Parathyroid adenoma (tissue), 2 donors: ENCODE measurements around the gene IFT43.
A peak's percentile ranks its signal among the peaks of the same experiment; 100 is the strongest.

Experiments used
- H2AFZ ChIP-seq: fragments of 300-600 bp; sonication (generic); one replicate; pipeline ENCODE4 v1.7.0; 2017; ENCODE audit warnings: antibody characterized with exemption, mild to moderate bottlenecking
- H3K27ac ChIP-seq: fragments of 300-600 bp; sonication (generic); one replicate; pipeline ENCODE4 v1.7.0; 2017
- H3K27me3 ChIP-seq: fragments of 300-600 bp; sonication (generic); one replicate; pipeline ENCODE4 v1.7.0; 2017; ENCODE audit warnings: low read length; ENCODE audit not compliant: control insufficient read depth, insufficient read depth
- H3K36me3 ChIP-seq: fragments of 300-600 bp; sonication (generic); one replicate; pipeline ENCODE4 v1.7.0; 2017; ENCODE audit warnings: low read length; ENCODE audit not compliant: control insufficient read depth, insufficient read depth
- H3K4me1 ChIP-seq: fragments of 300-600 bp; sonication (generic); one replicate; pipeline ENCODE4 v1.7.0; 2017; ENCODE audit warnings: control low read depth
- H3K4me2 ChIP-seq: fragments of 300-600 bp; sonication (generic); one replicate; pipeline ENCODE4 v1.7.0; 2017; ENCODE audit warnings: low read length
- H3K4me3 ChIP-seq: fragments of 300-600 bp; sonication (generic); one replicate; pipeline ENCODE4 v1.7.0; 2017; ENCODE audit warnings: low read depth, low read length
- H3K79me2 ChIP-seq: fragments of 300-600 bp; sonication (generic); one replicate; pipeline ENCODE4 v1.7.0; 2017; ENCODE audit warnings: control low read depth
- H3K9ac ChIP-seq: fragments of 300-600 bp; sonication (generic); one replicate; pipeline ENCODE4 v1.7.0; 2017; ENCODE audit warnings: mild to moderate bottlenecking
- H3K9me3 ChIP-seq: fragments of 300-600 bp; sonication (generic); one replicate; pipeline ENCODE4 v1.7.0; 2017; ENCODE audit warnings: low read length; ENCODE audit not compliant: control insufficient read depth
- TF ChIP-seq, protein P1 (sequence below): fragments of 300-600 bp; sonication (generic); IDR thresholded peaks from one replicate; pipeline ENCODE4 v1.7.0; 2017; ENCODE audit warnings: antibody characterized with exemption, mild to moderate bottlenecking
- donor health status: primary hyperparathyroidism.

Gene IFT43

GRCh38 chr14:75986439-75986765 lies 839 bp downstream of the IFT43 start:
- Histone ChIP-seq H3K36me3 (no peaks in the 10 kb centered on the region), H3K4me3 (peak overlapping the region; percentile 92), H3K27me3 (no peaks in the 10 kb centered on the region), H3K9ac (no peak overlapping the region), H3K4me2 (peak overlapping the region; percentile 91), H3K79me2 (peaks cover 11% of the 10 kb centered on the region), H3K4me1 (peaks cover 19% of the 10 kb centered on the region), H3K9me3 (no peaks in the 10 kb centered on the region), H3K27ac (peak overlapping the region; percentile 59), H2AFZ (no peak overlapping the region)
- TF ChIP-seq, protein P1, sequence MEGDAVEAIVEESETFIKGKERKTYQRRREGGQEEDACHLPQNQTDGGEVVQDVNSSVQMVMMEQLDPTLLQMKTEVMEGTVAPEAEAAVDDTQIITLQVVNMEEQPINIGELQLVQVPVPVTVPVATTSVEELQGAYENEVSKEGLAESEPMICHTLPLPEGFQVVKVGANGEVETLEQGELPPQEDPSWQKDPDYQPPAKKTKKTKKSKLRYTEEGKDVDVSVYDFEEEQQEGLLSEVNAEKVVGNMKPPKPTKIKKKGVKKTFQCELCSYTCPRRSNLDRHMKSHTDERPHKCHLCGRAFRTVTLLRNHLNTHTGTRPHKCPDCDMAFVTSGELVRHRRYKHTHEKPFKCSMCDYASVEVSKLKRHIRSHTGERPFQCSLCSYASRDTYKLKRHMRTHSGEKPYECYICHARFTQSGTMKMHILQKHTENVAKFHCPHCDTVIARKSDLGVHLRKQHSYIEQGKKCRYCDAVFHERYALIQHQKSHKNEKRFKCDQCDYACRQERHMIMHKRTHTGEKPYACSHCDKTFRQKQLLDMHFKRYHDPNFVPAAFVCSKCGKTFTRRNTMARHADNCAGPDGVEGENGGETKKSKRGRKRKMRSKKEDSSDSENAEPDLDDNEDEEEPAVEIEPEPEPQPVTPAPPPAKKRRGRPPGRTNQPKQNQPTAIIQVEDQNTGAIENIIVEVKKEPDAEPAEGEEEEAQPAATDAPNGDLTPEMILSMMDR: no peak

GRCh38 chr14:75987201-75987970 lies 1.8 kb downstream of the IFT43 start:
- peaks cover 19% of the 10 kb centered on the region for H3K4me1 ChIP-seq
- no peak overlapping the region for H3K4me3 ChIP-seq
- H3K27me3 ChIP-seq: no peaks in the 10 kb centered on the region
- no peak overlapping the region for H3K4me2 ChIP-seq
- no peak overlapping the region for H2AFZ ChIP-seq
- H3K27ac ChIP-seq: no peak overlapping the region
- TF ChIP-seq, protein P1: no peak
- H3K9ac ChIP-seq: no peak overlapping the region
- peaks cover 11% of the 10 kb centered on the region for H3K79me2 ChIP-seq
- no peaks in the 10 kb centered on the region for H3K9me3 ChIP-seq
- no peaks in the 10 kb centered on the region for H3K36me3 ChIP-seq

GRCh38 chr14:75989134-75989533 lies 3.6 kb downstream of the IFT43 start:
- H3K79me2 ChIP-seq: peaks cover 14% of the 10 kb centered on the region
- TF ChIP-seq, protein P1: no peak
- no peaks in the 10 kb centered on the region for H3K27me3 ChIP-seq
- H3K9me3 ChIP-seq: no peaks in the 10 kb centered on the region
- H3K4me1 ChIP-seq: peaks cover 16% of the 10 kb centered on the region
- H3K9ac ChIP-seq: no peak overlapping the region
- H3K36me3 ChIP-seq: no peaks in the 10 kb centered on the region
- peak overlapping the region; percentile 73 for H3K27ac ChIP-seq
- H2AFZ ChIP-seq: no peak overlapping the region
- H3K4me2 ChIP-seq: no peak overlapping the region
- H3K4me3 ChIP-seq: no peak overlapping the region

DNA sequence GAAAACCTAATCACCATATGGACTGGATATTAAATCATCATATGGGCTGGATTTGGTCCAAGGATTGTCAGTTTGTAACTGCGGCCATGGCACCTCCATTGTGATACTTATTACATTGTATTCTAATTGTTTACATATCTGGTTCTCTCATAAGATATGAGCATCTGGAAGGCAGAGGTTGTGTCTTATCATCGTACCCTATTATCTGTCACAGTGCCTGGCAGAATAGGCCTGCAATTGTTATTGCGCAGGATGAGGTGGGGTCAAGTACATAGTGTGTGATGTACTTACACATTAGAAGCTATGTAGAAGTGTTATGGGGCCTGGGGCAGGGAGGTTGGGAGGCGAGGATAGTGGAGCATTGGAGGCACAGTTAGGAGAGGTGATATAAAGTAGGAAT lies 4.7 kb downstream of the IFT43 start:
- H3K27ac ChIP-seq: peak overlapping the region; percentile 73
- peaks cover 5% of the 10 kb centered on the region for H3K4me1 ChIP-seq
- no peak overlapping the region for H3K4me2 ChIP-seq
- H2AFZ ChIP-seq: no peak overlapping the region
- no peak overlapping the region for H3K9ac ChIP-seq
- no peaks in the 10 kb centered on the region for H3K36me3 ChIP-seq
- TF ChIP-seq, protein P1: no peak
- H3K4me3 ChIP-seq: no peak overlapping the region
- no peaks in the 10 kb centered on the region for H3K27me3 ChIP-seq
- no peaks in the 10 kb centered on the region for H3K9me3 ChIP-seq
- peaks cover 22% of the 10 kb centered on the region for H3K79me2 ChIP-seq

DNA sequence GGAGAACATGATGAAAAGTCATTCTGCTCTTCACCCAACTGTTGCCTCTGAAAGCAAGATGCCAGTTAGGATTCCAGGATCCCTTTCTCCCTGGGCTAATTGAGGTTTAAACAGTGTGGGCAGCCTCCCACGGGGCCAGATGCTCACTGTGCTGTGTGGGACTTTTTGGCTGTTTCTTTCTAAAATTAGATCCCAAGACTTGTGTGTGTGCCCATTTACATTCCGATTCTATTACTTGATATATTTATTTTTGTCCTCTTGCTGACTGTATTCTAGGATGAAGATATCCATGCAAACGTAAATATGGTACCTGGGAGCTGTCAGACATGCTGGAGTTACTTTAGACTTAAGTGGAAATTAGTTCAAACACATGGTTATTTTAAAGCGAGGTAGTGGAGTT lies 6.2 kb downstream of the IFT43 start:
- no peak overlapping the region for H3K4me3 ChIP-seq
- no peaks in the 10 kb centered on the region for H3K36me3 ChIP-seq
- H3K79me2 ChIP-seq: peaks cover 14% of the 10 kb centered on the region
- H3K27ac ChIP-seq: no peak overlapping the region
- no peaks in the 10 kb centered on the region for H3K4me1 ChIP-seq
- H3K9ac ChIP-seq: no peak overlapping the region
- no peaks in the 10 kb centered on the region for H3K27me3 ChIP-seq
- TF ChIP-seq, protein P1: no peak
- H3K4me2 ChIP-seq: no peak overlapping the region
- no peaks in the 10 kb centered on the region for H3K9me3 ChIP-seq
- H2AFZ ChIP-seq: no peak overlapping the region
